Hindlimb muscle (tissue), 1 donor: Measurements from ENCODE around the gene OR1D5. TPM values are rescaled to one million over a fixed set of nuclear protein-coding genes. Genes with fewer than 3 reads are reported as not detected.

Experiments used
- polyA plus RNA-seq: library from polyadenylated mRNA; unstranded; fragments of 120-200 nt; gene quantifications from one replicate; pipeline ENCODE4 v1.2.1, GENCODE V29; 2013; ENCODE audit not compliant: insufficient read length

The OR1D5 gene
- polyA plus RNA-seq, 1 donor: not detected

Other genes starting within 250 kb of the OR1D5 start
- gene OR1D2, start 40.8 kb upstream of the OR1D5 start, polyA plus RNA-seq: not detected
- gene OR1G1, start 63.9 kb upstream of the OR1D5 start, polyA plus RNA-seq: not detected
- not detected for gene OR1A2, start 133.9 kb upstream of the OR1D5 start, polyA plus RNA-seq
- 0.06 TPM for gene OR1A1, start 144.1 kb upstream of the OR1D5 start, polyA plus RNA-seq
- gene OR3A1, start 234.8 kb upstream of the OR1D5 start, polyA plus RNA-seq: not detected